SK-N-SH (cell line): Measurements from ENCODE around the gene PPARD. TPM values are rescaled to one million over a fixed set of nuclear protein-coding genes. Genes with fewer than 3 reads are reported as not detected.

ENCODE experiments used
- CTCF ChIA-PET: fragments of 300-600, 350-600 bp; formaldehyde crosslinking; extraction: SDS; loops from one replicate; lab custom pipeline; 2021; lab: Yijun Ruan, JAX
- POLR2A ChIA-PET: fragments of 350-600 bp; sonication (Branson Sonifier 250); formaldehyde crosslinking; extraction: SDS; loops from one replicate; lab custom pipeline; 2020; ENCODE audit warnings: antibody characterized with exemption, inconsistent platforms; lab: Yijun Ruan, JAX
- DNase-seq: peaks from one replicate; pipeline ENCODE4 v3.0.0; 2012
- H2AFZ ChIP-seq: fragments of 200-600 bp; sonication (generic); 2 replicates; pipeline ENCODE4 v1.8.1; 2016; ENCODE audit warnings: antibody characterized with exemption, mild to moderate bottlenecking, low read depth
- H3F3A ChIP-seq: fragments of 200-600 bp; sonication (generic); replicated peaks from 2 replicates; pipeline ENCODE3; 2016; ENCODE audit warnings: antibody characterized with exemption, mild to moderate bottlenecking; ENCODE audit not compliant: insufficient read depth
- H3K27ac ChIP-seq, 2 experiments: fragments of 200-500 bp in 1 of 2; fragments of 200-600 bp in 1 of 2; sonication (Bioruptor generic) in 1 of 2; sonication (generic), shearing (Covaris generic) in 1 of 2; 2 replicates each; pipeline versions ENCODE4 v1.5.1 to v1.6.1; 2014 to 2016; ENCODE audit warnings: low read depth in 2 of 2, inconsistent platforms in 1 of 2, low read length in 1 of 2, mild to moderate bottlenecking in 1 of 2, mixed read lengths in 1 of 2
- H3K27me3 ChIP-seq: fragments of 200-600 bp; sonication (generic), shearing (Covaris generic); 2 replicates; pipeline ENCODE4 v1.6.1; 2016; ENCODE audit warnings: mixed run types; ENCODE audit not compliant: insufficient read depth
- H3K36me3 ChIP-seq, 2 experiments: fragments of 200-500 bp in 1 of 2; fragments of 200-600 bp in 1 of 2; sonication (Bioruptor generic) in 1 of 2; sonication (generic) in 1 of 2; replicated peaks in 1 of 2; 2 replicates each; pipeline versions ENCODE3 to v1.5.1; 2014 to 2016; ENCODE audit warnings: low read length in 1 of 2, mild to moderate bottlenecking in 1 of 2; ENCODE audit not compliant: insufficient read depth in 2 of 2, control insufficient read depth in 1 of 2
- H3K4me1 ChIP-seq, 2 experiments: fragments of 200-500 bp in 1 of 2; fragments of 200-600 bp in 1 of 2; sonication (Bioruptor generic) in 1 of 2; sonication (generic), shearing (Covaris generic) in 1 of 2; 2 replicates each; pipeline versions ENCODE4 v1.5.1 to v1.6.1; 2014 to 2016; ENCODE audit warnings: low read depth in 1 of 2, low read length in 1 of 2, mixed run types in 1 of 2; ENCODE audit not compliant: insufficient read depth in 2 of 2, control insufficient read depth in 1 of 2
- H3K4me2 ChIP-seq: fragments of 200-600 bp; sonication (generic), shearing (Covaris generic); 2 replicates; pipeline ENCODE4 v1.6.1; 2017; ENCODE audit warnings: mixed run types
- H3K4me3 ChIP-seq, 2 experiments: fragments of 200-500 bp in 1 of 2; fragments of 200-600 bp in 1 of 2; sonication (Bioruptor generic) in 1 of 2; sonication (generic), shearing (Covaris generic) in 1 of 2; 2 replicates each; pipeline versions ENCODE4 v1.5.1 to v1.8.1; 2014 to 2016; ENCODE audit warnings: low read depth in 2 of 2, inconsistent platforms in 1 of 2, low read length in 1 of 2, mild to moderate bottlenecking in 1 of 2, mixed read lengths in 1 of 2, moderate library complexity in 1 of 2
- H3K79me2 ChIP-seq: fragments of 200-600 bp; sonication (generic); 2 replicates; pipeline ENCODE4 v1.8.1; 2017; ENCODE audit warnings: mild to moderate bottlenecking; ENCODE audit not compliant: insufficient read depth
- H3K9ac ChIP-seq: fragments of 200-600 bp; sonication (generic); 2 replicates; pipeline ENCODE4 v1.6.1; 2017; ENCODE audit warnings: mixed run types
- H3K9me2 ChIP-seq: fragments of 200-600 bp; sonication (generic); 2 replicates; pipeline ENCODE4 v1.6.1; 2017; ENCODE audit warnings: mixed run types
- H3K9me3 ChIP-seq: fragments of 200-600 bp; sonication (generic); 2 replicates; pipeline ENCODE4 v1.6.1; 2017; ENCODE audit warnings: mixed run types, mild to moderate bottlenecking, moderate library complexity
- H4K20me1 ChIP-seq: fragments of 200-600 bp; sonication (generic); 2 replicates; pipeline ENCODE4 v1.6.1; 2017; ENCODE audit warnings: mild to moderate bottlenecking, mixed run types; ENCODE audit not compliant: insufficient read depth
- GABPA ChIP-seq: IDR thresholded peaks from 2 replicates; pipeline ENCODE4 v1.4.0; 2012; ENCODE audit warnings: low read depth, mild to moderate bottlenecking
- RAD21 ChIP-seq: IDR thresholded peaks from 2 replicates; pipeline ENCODE4 v1.6.1; 2012; ENCODE audit warnings: mild to moderate bottlenecking, low read length
- RCOR1 ChIP-seq: fragments of 150-350 bp; IDR thresholded peaks from 2 replicates; pipeline ENCODE4 v1.6.1; 2017; ENCODE audit warnings: antibody characterized with exemption, low read length
- SMC3 ChIP-seq: IDR thresholded peaks from 2 replicates; pipeline ENCODE4 v1.6.1; 2012; ENCODE audit warnings: low read depth, low read length, improper control_type of control experiment
- WGBS: methylation state at CpG from one replicate; pipeline ENCODE4 v1.1.6; 2017; ENCODE audit warnings: low lambda C conversion rate; 5-methylcytosine and 5-hydroxymethylcytosine counted together
- polyA plus RNA-seq, 3 experiments: library from polyadenylated mRNA; depleted of rRNA; stranded (reverse); fragments of >200 nt; gene quantifications; 2 replicates each; pipeline ENCODE4 v1.2.3, GENCODE V29; 2012
- TF ChIP-seq, protein P1 (sequence below): fragments of 200-600 bp; sonication (generic); IDR thresholded peaks from 2 replicates; pipeline ENCODE4 v1.6.1; 2017; ENCODE audit warnings: antibody characterized with exemption, mild to moderate bottlenecking, moderate library complexity
- TF ChIP-seq, protein P2 (sequence below): IDR thresholded peaks from 2 replicates; pipeline ENCODE4 v1.4.0; 2012; ENCODE audit warnings: low read depth, borderline replicate concordance

PPARD gene
- polyA plus RNA-seq, 1 of the 3 experiments (the other 2 are of a cell fraction) = 13.3 TPM

DNA sequence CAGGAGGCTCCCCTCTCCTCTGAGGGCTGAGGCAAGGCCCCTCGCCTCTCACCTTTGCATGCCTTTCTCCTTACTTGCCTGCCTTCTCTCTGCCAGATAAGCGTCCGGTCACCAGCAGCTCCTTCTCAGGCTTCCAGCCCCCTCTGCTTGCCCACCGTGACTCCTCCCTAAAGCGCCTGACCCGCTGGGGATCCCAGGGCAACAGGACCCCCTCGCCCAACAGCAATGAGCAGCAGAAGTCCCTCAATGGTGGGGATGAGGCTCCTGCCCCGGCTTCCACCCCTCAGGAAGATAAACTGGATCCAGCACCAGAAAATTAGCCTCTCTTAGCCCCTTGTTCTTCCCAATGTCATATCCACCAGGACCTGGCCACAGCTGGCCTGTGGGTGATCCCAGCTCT is 21.3 kb upstream of the PPARD start:
- ChIA-PET CTCF (interaction anchor here (0.9 to 1.1 kb wide), 2 partner anchors 79 to 217 kb away, joined by 3 read pairs; no protein-coding TSS in a partner anchor), POLR2A (no interaction called here)

DNA sequence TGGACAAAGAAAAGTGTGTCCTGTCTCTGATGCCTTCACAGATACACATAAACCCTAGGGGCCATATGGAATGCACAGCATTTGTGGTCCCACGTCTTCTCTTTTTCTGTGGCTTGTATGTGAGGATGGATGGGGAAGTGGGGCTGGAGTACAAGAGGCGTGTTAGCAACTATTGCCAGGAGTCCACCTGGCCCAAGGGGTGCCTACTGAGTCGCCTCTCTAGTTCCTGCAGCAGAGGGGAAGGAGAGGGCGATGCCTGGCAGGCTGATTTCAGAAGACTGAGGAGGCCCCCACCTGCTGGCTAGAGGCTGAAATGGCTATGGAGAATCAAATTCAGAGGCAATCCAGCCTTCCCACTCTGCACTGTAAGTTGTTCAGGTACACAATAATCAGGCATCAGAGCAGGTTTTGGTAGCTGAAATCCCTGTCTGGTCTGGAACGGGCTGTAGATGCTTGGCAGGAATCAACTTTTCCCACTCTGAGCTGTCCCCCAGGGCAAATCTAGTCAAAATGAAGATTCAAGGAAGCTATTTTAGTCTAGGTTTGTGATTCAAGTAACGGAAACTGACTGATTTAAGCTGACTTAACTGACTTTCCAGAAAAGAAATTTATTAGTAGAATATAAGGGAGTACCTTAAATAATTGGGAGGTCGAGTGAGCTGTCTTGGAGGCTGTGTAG is 14.9 kb upstream of the PPARD start:
- no peaks in the 10 kb centered on the region for H3K36me3 ChIP-seq
- 56% methylated on average over 4 of the region's 7 CpGs for WGBS
- ChIA-PET CTCF (interaction anchor here (0.6 to 4.6 kb wide), 12 partner anchors 9 to 126 kb away, joined by 3 to 61 read pairs (median 4); partner anchors contain the start of genes DEF6, FANCE and PPARD), POLR2A (no interaction called here)
- H3K4me1 ChIP-seq = no peaks in the 10 kb centered on the region; a peak in 1 of 4 replicates
- H3K27ac ChIP-seq = no peak overlapping the region
- TF ChIP-seq SMC3 (peak; percentile 60), RAD21 (peak; percentile 67), GABPA (no peak)
- TF ChIP-seq, protein P1, sequence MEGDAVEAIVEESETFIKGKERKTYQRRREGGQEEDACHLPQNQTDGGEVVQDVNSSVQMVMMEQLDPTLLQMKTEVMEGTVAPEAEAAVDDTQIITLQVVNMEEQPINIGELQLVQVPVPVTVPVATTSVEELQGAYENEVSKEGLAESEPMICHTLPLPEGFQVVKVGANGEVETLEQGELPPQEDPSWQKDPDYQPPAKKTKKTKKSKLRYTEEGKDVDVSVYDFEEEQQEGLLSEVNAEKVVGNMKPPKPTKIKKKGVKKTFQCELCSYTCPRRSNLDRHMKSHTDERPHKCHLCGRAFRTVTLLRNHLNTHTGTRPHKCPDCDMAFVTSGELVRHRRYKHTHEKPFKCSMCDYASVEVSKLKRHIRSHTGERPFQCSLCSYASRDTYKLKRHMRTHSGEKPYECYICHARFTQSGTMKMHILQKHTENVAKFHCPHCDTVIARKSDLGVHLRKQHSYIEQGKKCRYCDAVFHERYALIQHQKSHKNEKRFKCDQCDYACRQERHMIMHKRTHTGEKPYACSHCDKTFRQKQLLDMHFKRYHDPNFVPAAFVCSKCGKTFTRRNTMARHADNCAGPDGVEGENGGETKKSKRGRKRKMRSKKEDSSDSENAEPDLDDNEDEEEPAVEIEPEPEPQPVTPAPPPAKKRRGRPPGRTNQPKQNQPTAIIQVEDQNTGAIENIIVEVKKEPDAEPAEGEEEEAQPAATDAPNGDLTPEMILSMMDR = peak; percentile 58
- H3K79me2 ChIP-seq = no peaks in the 10 kb centered on the region
- 0 out of 2 replicates have a peak overlapping the region, but pooled peaks have one; percentile 22 for H2AFZ ChIP-seq
- no peak overlapping the region for H3K4me2 ChIP-seq
- no peaks in the 10 kb centered on the region for H3K9me2 ChIP-seq
- H3K27me3 ChIP-seq = no peaks in the 10 kb centered on the region; the same call in 1 of the 2 replicates
- no peak overlapping the region for H3K4me3 ChIP-seq
- no peaks in the 10 kb centered on the region for H4K20me1 ChIP-seq
- H3K9me3 ChIP-seq = no peaks in the 10 kb centered on the region
- no peaks in the 10 kb centered on the region for H3F3A ChIP-seq
- DNase-seq = peak; percentile 69
- H3K9ac ChIP-seq = no peak overlapping the region

More for the DNA sequence above, 21.3 kb upstream of the PPARD start:
- H3K4me1 ChIP-seq = peaks cover 0 to 7% of the 10 kb centered on the region in 2 experiments; a peak in 1 of 4 replicates
- H3K9me3 ChIP-seq = no peaks in the 10 kb centered on the region
- no peak overlapping the region for H3K4me2 ChIP-seq
- H3K36me3 ChIP-seq = no peaks in the 10 kb centered on the region
- no peak overlapping the region for H2AFZ ChIP-seq
- TF ChIP-seq RCOR1 = no peak
- TF ChIP-seq, protein P2, sequence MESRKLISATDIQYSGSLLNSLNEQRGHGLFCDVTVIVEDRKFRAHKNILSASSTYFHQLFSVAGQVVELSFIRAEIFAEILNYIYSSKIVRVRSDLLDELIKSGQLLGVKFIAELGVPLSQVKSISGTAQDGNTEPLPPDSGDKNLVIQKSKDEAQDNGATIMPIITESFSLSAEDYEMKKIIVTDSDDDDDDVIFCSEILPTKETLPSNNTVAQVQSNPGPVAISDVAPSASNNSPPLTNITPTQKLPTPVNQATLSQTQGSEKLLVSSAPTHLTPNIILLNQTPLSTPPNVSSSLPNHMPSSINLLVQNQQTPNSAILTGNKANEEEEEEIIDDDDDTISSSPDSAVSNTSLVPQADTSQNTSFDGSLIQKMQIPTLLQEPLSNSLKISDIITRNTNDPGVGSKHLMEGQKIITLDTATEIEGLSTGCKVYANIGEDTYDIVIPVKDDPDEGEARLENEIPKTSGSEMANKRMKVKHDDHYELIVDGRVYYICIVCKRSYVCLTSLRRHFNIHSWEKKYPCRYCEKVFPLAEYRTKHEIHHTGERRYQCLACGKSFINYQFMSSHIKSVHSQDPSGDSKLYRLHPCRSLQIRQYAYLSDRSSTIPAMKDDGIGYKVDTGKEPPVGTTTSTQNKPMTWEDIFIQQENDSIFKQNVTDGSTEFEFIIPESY = no peak
- no peak overlapping the region for H3K27ac ChIP-seq
- 73% methylated on average over 8 of the region's 8 CpGs for WGBS
- no peak overlapping the region for H3K4me3 ChIP-seq
- H3K79me2 ChIP-seq = no peaks in the 10 kb centered on the region
- peaks cover 3% of the 10 kb centered on the region; the same call in 1 of the 2 replicates for H3K27me3 ChIP-seq
- H3K9me2 ChIP-seq = no peaks in the 10 kb centered on the region
- no peaks in the 10 kb centered on the region for H4K20me1 ChIP-seq
- H3K9ac ChIP-seq = no peak overlapping the region
- peak; percentile 4 for DNase-seq
- H3F3A ChIP-seq = no peaks in the 10 kb centered on the region
